SU-DHL-6 (cell line): Measurements from ENCODE around the gene IPP.

Experiments used
- H2AFZ ChIP-seq: fragments of 200-600 bp; sonication (generic); 2 replicates; pipeline ENCODE4 v1.6.1; 2014; ENCODE audit warnings: low read depth, mild to moderate bottlenecking, moderate library complexity, mixed read lengths, antibody characterized with exemption, low read length; ENCODE audit not compliant: severe bottlenecking
- H3F3A ChIP-seq: fragments of 200-600 bp; shearing (Covaris generic); 2 replicates; pipeline ENCODE4 v1.6.0; 2016; ENCODE audit warnings: antibody characterized with exemption, mild to moderate bottlenecking; ENCODE audit not compliant: insufficient read depth
- H3K27ac ChIP-seq: fragments of 200-600 bp; sonication (generic); 2 replicates; pipeline ENCODE4 v1.5.1; 2016; ENCODE audit warnings: low read depth, mild to moderate bottlenecking, low read length, moderate library complexity, mixed read lengths
- H3K27me3 ChIP-seq: fragments of 200-600 bp; sonication (generic), shearing (Covaris generic); 2 replicates; pipeline ENCODE4 v1.6.0; 2014; ENCODE audit warnings: mild to moderate bottlenecking, low read length
- H3K36me3 ChIP-seq: fragments of 200-600 bp; sonication (generic); 2 replicates; pipeline ENCODE4 v1.6.1; 2014; ENCODE audit warnings: mild to moderate bottlenecking, low read length, mixed read lengths
- H3K4me2 ChIP-seq: fragments of 300-600, 200-600 bp; shearing (Covaris generic), sonication (generic); 2 replicates; pipeline ENCODE4 v1.6.0; 2014; ENCODE audit warnings: low read length, low read depth, mild to moderate bottlenecking; ENCODE audit not compliant: poor library complexity, severe bottlenecking
- H3K4me3 ChIP-seq: fragments of 200-600 bp; sonication (generic); 2 replicates; pipeline ENCODE4 v1.5.1; 2014; ENCODE audit warnings: antibody characterized with exemption, low read length, mild to moderate bottlenecking, mixed read lengths; ENCODE audit not compliant: insufficient read depth, poor library complexity, severe bottlenecking
- H3K79me2 ChIP-seq: fragments of 200-600 bp; sonication (generic); 2 replicates; pipeline ENCODE4 v1.6.1; 2014; ENCODE audit warnings: mild to moderate bottlenecking, low read length, moderate library complexity; ENCODE audit not compliant: insufficient read depth
- H3K9ac ChIP-seq: fragments of 200-600 bp; sonication (generic); 2 replicates; pipeline ENCODE4 v1.7.0; 2014; ENCODE audit warnings: mild to moderate bottlenecking, low read length
- H3K9me2 ChIP-seq: fragments of 200-600 bp; sonication (generic); replicated peaks from 2 replicates; pipeline ENCODE4 v1.6.1; 2014; ENCODE audit warnings: low read length; ENCODE audit not compliant: insufficient read depth
- H3K9me3 ChIP-seq: fragments of 200-600 bp; sonication (generic); 2 replicates; pipeline ENCODE4 v1.6.1; 2014; ENCODE audit warnings: low read length, mixed read lengths; ENCODE audit not compliant: insufficient read depth
- H4K20me1 ChIP-seq: fragments of 200-600 bp; sonication (generic); 2 replicates; pipeline ENCODE4 v1.6.1; 2014; ENCODE audit warnings: low read depth, mild to moderate bottlenecking, antibody characterized with exemption, low read length, moderate library complexity, mixed read lengths
- EZH2phosphoT487 ChIP-seq: fragments of 200-600 bp; sonication (generic), shearing (Covaris generic); conservative IDR thresholded peaks from 2 replicates; pipeline ENCODE4 v1.6.1; 2018; ENCODE audit warnings: mild to moderate bottlenecking, antibody characterized with exemption, low read length, moderate library complexity, mixed read lengths
- TF ChIP-seq, protein P1 (sequence below): fragments of 200-600 bp; sonication (generic); IDR thresholded peaks from one replicate; pipeline ENCODE4 v1.5.1; 2017; ENCODE audit warnings: antibody characterized with exemption, mild to moderate bottlenecking, low read length, moderate library complexity; ENCODE audit not compliant: insufficient read depth, poor library complexity, severe bottlenecking

Gene IPP

DNA sequence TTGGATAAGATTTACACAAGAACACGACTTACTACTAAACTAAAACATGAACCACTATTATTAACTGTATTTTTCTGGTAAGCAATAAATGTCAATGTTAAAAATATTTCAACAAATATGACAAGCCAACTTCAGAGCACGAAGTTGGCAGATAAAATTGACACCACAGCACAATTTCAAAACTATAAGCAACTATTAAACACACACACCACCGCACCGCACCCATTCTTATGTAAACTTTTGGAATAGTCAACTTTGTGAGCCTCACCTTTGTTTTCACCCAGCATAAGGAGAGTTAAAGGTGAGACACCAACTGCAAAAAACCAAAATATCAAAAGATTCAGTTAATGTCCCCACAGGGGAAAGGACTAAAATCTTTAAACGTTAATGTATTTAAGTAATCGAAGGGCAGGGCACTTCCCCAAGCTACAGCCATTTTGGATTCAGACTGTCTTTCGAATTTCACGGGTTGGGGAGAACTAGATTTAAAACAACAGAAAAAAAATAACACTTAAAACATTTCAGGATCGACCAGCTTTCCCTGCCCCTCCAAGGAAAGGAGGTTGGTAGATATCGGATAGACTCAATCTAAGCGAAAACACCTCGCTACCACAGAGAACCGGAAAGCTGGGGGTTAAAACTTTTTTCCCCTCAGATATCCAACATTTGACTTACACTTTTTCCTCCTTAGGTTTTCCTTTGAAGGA lies 65.0 kb downstream of the IPP start:
- H3K27ac ChIP-seq = peak overlapping the region; percentile 94
- H3K9me2 ChIP-seq = no peaks in the 10 kb centered on the region
- H3K79me2 ChIP-seq = peaks cover 83% of the 10 kb centered on the region
- no peaks in the 10 kb centered on the region for H3K27me3 ChIP-seq
- H2AFZ ChIP-seq = no peak overlapping the region
- H4K20me1 ChIP-seq = peaks cover 24% of the 10 kb centered on the region
- peak overlapping the region; percentile 82 for H3K9ac ChIP-seq
- H3F3A ChIP-seq = peaks cover 29% of the 10 kb centered on the region
- peak overlapping the region; percentile 97 for H3K4me2 ChIP-seq
- H3K9me3 ChIP-seq = no peaks in the 10 kb centered on the region
- no peaks in the 10 kb centered on the region; the same call in 1 of the 2 replicates for H3K36me3 ChIP-seq
- TF ChIP-seq EZH2phosphoT487 = no peak
- TF ChIP-seq, protein P1, sequence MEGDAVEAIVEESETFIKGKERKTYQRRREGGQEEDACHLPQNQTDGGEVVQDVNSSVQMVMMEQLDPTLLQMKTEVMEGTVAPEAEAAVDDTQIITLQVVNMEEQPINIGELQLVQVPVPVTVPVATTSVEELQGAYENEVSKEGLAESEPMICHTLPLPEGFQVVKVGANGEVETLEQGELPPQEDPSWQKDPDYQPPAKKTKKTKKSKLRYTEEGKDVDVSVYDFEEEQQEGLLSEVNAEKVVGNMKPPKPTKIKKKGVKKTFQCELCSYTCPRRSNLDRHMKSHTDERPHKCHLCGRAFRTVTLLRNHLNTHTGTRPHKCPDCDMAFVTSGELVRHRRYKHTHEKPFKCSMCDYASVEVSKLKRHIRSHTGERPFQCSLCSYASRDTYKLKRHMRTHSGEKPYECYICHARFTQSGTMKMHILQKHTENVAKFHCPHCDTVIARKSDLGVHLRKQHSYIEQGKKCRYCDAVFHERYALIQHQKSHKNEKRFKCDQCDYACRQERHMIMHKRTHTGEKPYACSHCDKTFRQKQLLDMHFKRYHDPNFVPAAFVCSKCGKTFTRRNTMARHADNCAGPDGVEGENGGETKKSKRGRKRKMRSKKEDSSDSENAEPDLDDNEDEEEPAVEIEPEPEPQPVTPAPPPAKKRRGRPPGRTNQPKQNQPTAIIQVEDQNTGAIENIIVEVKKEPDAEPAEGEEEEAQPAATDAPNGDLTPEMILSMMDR = peak; percentile 10
- H3K4me3 ChIP-seq = peak overlapping the region; percentile 92

DNA sequence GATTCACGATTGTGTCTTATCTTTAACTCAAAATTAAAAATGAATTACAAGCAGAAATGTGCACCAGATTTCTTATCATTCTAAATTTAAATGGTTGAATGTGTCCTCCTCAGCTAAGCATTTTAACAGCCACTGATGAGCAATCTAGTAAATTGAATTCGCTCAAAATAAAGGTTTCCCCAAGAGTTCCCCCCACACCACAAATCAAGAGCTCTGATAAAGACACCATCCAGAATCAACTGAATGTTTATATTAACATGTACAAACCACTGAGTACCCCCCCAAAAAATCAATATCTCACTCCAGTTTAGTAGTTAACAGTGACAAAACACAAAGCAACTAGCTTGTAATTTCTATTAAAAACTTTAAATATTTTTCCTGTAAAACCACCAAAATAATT lies 66.1 kb downstream of the IPP start:
- Histone ChIP-seq H3K9me3 (no peaks in the 10 kb centered on the region), H3K27ac (no peak overlapping the region), H3K27me3 (no peaks in the 10 kb centered on the region), H3K79me2 (peaks cover 83% of the 10 kb centered on the region), H2AFZ (no peak overlapping the region), H3K9me2 (no peaks in the 10 kb centered on the region), H3K9ac (peak overlapping the region; percentile 82), H3F3A (peaks cover 29% of the 10 kb centered on the region), H4K20me1 (peaks cover 26% of the 10 kb centered on the region), H3K4me2 (peak overlapping the region; percentile 97), H3K36me3 (no peaks in the 10 kb centered on the region; the same call in 1 of the 2 replicates), H3K4me3 (peak overlapping the region; percentile 92)
- TF ChIP-seq, protein P1 = no peak
- no peak for TF ChIP-seq EZH2phosphoT487

DNA sequence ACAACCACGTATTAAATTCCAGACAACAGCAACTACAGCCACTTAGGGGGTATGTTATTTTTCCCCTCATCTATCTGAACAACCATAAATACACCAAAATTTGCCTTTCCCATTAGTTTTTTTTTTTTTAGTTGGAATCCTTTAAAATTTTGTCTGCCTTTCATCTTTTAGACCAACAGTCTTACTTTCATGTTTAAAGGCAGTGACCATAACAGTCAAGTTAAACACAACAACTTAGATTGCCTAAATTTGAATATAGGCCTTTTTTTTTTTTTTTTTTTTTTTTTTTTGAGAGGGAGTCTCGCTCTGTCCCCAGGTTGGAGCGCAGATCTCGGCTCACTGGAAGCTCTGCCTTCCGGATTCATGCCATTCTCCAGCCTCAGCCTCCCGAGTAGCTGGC lies 67.5 kb downstream of the IPP start:
- H3K9me3 ChIP-seq = no peaks in the 10 kb centered on the region
- no peaks in the 10 kb centered on the region for H3K27me3 ChIP-seq
- H2AFZ ChIP-seq = no peak overlapping the region
- no peak overlapping the region for H3K9ac ChIP-seq
- H3F3A ChIP-seq = peaks cover 34% of the 10 kb centered on the region
- peaks cover 38% of the 10 kb centered on the region for H4K20me1 ChIP-seq
- H3K4me3 ChIP-seq = no peak overlapping the region
- H3K79me2 ChIP-seq = peaks cover 84% of the 10 kb centered on the region
- no peaks in the 10 kb centered on the region for H3K9me2 ChIP-seq
- no peaks in the 10 kb centered on the region; the same call in 1 of the 2 replicates for H3K36me3 ChIP-seq
- TF ChIP-seq, protein P1 = no peak
- no peak for TF ChIP-seq EZH2phosphoT487
- peak overlapping the region; percentile 14; the same call in 1 of the 2 replicates for H3K27ac ChIP-seq
- peak overlapping the region; percentile 34 for H3K4me2 ChIP-seq
